Stomach (tissue), 9 donors: ENCODE measurements around the gene RHOT1. TPM values are rescaled to one million over a fixed set of nuclear protein-coding genes. Genes with fewer than 3 reads are reported as not detected.

ENCODE experiments used
- DNase-seq, 2 donors: peaks; one replicate each; pipeline versions ENCODE4 v3.0.0 to v3.0.0-alpha.2; 2013 to 2019
- H3K27ac ChIP-seq, 5 donors: fragments of 200-600 bp in 4 of 5; sonication (generic) in 4 of 5; one replicate each; pipeline ENCODE4 v1.5.1; 2013 to 2019; ENCODE audit warnings: mild to moderate bottlenecking in 1 of 5, moderate library complexity in 1 of 5
- H3K27me3 ChIP-seq, 3 donors: fragments of 200-600 bp; sonication (generic); one replicate each; pipeline ENCODE4 v1.5.1; 2017 to 2019; ENCODE audit warnings: mixed run types in 1 of 3
- H3K36me3 ChIP-seq, 4 donors: fragments of 200-600 bp; sonication (generic); 1 replicate in 3 of 4; 2 replicates in 1 of 4; pipeline ENCODE4 v1.5.1; 2016 to 2019
- H3K4me1 ChIP-seq, 4 donors: fragments of 200-600 bp; sonication (generic); one replicate each; pipeline ENCODE4 v1.5.1; 2016 to 2019
- H3K4me3 ChIP-seq, 4 donors: fragments of 200-600 bp; sonication (generic) in 3 of 4; one replicate each; pipeline ENCODE4 v1.5.1; 2016 to 2019; ENCODE audit warnings: mild to moderate bottlenecking in 1 of 4
- H3K9me3 ChIP-seq, 4 donors: fragments of 200-600 bp; sonication (generic); one replicate each; pipeline ENCODE4 v1.5.1; 2016 to 2019
- EP300 ChIP-seq: sonication (generic); formaldehyde crosslinking; IDR thresholded peaks from one replicate; pipeline ENCODE4 v1.6.1; 2017; ENCODE audit warnings: antibody characterized with exemption
- POLR2A ChIP-seq, 4 donors: fragments of 450-650 bp; IDR thresholded peaks; one replicate each; pipeline ENCODE4 v1.6.1; 2016; ENCODE audit warnings: antibody characterized with exemption in 4 of 4, control low read depth in 2 of 4, mild to moderate bottlenecking in 1 of 4, moderate library complexity in 1 of 4
- POLR2AphosphoS5 ChIP-seq, 3 donors: sonication (generic); formaldehyde crosslinking; IDR thresholded peaks; one replicate each; pipeline ENCODE4 v1.6.1; 2016; ENCODE audit warnings: antibody characterized with exemption in 3 of 3
- WGBS, 5 donors: extraction: QIAGEN DNeasy Blood & Tissue Kit in 3 of 5; methylation state at CpG; one replicate each; pipeline versions ENCODE4 v1.1.5 to v1.1.7; 2013 to 2018; 5-methylcytosine and 5-hydroxymethylcytosine counted together
- intact Hi-C: fragments of 100-400 bp; cut with DNase I; formaldehyde crosslinking; loops from one replicate; pipeline ENCODE4 v1.15.1; 2023; ENCODE audit warnings: low total_unique reads
- polyA plus RNA-seq, 3 donors: library from polyadenylated mRNA; stranded (reverse); fragments of 200-250 nt; gene quantifications; one replicate each; pipeline ENCODE4 v1.2.3, GENCODE V29; 2013
- total RNA-seq, 5 donors: library from RNA; depleted of rRNA; stranded (reverse); fragments of >200 nt; gene quantifications; one replicate each; pipeline versions ENCODE4 v1.1.0 to v1.2.3, GENCODE V29; 2014 to 2016
- TF ChIP-seq, protein P1 (sequence below), 7 experiments: fragments of 450-650 bp in 4 of 7; fragments of 200-600 bp in 3 of 7; sonication (generic) in 3 of 7; IDR thresholded peaks; one replicate each; pipeline ENCODE4 v1.5.1; 2016 to 2019; ENCODE audit warnings: antibody characterized with exemption in 7 of 7, control low read depth in 2 of 7, mild to moderate bottlenecking in 1 of 7
- donor health status: healthy with polysubstance abuse.
- donor health status: Bipolar disorder and iron deficiency.
- donor health status: healthy.

RHOT1 gene
- total and polyA plus RNA-seq, 8 donors, result 7.0 to 219 (median 56.7) TPM

DNA sequence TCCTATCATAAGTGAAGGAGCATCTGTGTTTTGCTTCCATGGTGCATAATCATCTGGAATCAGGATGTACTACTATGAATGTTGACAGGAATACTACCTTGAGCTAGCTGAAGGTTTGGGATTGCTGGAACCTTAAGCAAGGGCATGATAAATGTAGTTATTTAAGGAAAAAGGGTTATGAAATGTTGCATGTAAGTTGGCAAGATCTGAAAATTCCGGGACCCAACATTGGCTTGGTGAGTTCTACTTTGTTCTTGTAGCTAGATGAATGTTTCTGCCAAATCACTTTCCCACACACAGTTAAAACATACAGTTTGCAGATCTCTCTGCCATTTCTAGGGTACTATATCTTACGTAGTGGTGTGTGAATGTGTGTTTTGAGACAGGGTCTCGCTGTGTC is 13.6 kb downstream of the RHOT1 start:
- TF ChIP-seq POLR2AphosphoS5 (IDR thresholded peaks at IDR 0.05), result no peak
- TF ChIP-seq EP300, result no peak
- no peak for TF ChIP-seq POLR2A (IDR thresholded peaks at IDR 0.05)
- TF ChIP-seq, protein P1, sequence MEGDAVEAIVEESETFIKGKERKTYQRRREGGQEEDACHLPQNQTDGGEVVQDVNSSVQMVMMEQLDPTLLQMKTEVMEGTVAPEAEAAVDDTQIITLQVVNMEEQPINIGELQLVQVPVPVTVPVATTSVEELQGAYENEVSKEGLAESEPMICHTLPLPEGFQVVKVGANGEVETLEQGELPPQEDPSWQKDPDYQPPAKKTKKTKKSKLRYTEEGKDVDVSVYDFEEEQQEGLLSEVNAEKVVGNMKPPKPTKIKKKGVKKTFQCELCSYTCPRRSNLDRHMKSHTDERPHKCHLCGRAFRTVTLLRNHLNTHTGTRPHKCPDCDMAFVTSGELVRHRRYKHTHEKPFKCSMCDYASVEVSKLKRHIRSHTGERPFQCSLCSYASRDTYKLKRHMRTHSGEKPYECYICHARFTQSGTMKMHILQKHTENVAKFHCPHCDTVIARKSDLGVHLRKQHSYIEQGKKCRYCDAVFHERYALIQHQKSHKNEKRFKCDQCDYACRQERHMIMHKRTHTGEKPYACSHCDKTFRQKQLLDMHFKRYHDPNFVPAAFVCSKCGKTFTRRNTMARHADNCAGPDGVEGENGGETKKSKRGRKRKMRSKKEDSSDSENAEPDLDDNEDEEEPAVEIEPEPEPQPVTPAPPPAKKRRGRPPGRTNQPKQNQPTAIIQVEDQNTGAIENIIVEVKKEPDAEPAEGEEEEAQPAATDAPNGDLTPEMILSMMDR (IDR thresholded peaks at IDR 0.05), result no peak
- H3K4me1 ChIP-seq, result peaks cover 0 to 26% (median 16%) of the 10 kb centered on the region in 4 donors
- H3K9me3 ChIP-seq, result no peaks in the 10 kb centered on the region
- intact Hi-C loops, result no loop called here
- 83 to 97% (median 94%) methylated on average over 3 of the region's 3 CpGs for WGBS, 5 donors
- no peak for DNase-seq
- H3K27me3 ChIP-seq, result no peaks in the 10 kb centered on the region
- H3K27ac ChIP-seq, result no peak overlapping the region
- H3K36me3 ChIP-seq, result peaks cover 21 to 58% (median 51%) of the 10 kb centered on the region in 4 donors
- no peak overlapping the region for H3K4me3 ChIP-seq

DNA sequence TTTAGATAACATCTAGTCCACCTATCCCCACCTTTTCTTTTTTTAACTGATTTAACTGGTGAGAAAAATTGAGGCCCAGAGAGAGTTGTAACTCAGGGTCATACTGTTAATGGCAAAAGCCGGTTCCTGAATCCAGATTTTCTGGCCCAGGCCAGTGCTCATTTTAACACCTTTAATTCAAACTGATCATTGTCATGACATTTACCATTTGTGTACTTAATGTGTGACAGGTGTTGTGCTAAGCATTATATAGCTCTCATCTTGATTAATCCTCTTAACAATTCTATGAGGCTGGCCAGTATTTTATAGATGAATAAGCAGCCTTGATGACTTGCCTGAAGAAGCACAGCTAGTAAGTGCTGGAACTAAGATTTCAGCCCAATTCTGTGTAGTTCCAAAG is 14.4 kb downstream of the RHOT1 start:
- TF ChIP-seq POLR2A (IDR thresholded peaks at IDR 0.05) (no peak), POLR2AphosphoS5 (IDR thresholded peaks at IDR 0.05) (no peak), EP300 (no peak)
- TF ChIP-seq, protein P1 (IDR thresholded peaks at IDR 0.05), result no peak
- Histone ChIP-seq H3K4me1 (peaks cover 0 to 20% (median 12%) of the 10 kb centered on the region in 4 donors), H3K27ac (peak overlapping the region in 1 of 5 donors; percentile 27), H3K27me3 (no peaks in the 10 kb centered on the region), H3K9me3 (no peaks in the 10 kb centered on the region), H3K36me3 (peaks cover 21 to 65% (median 56%) of the 10 kb centered on the region in 4 donors), H3K4me3 (no peak overlapping the region)
- intact Hi-C loops, result no loop called here
- no peak for DNase-seq
- WGBS, 5 donors, result 86 to 94% (median 92%) methylated on average over 1 of the region's 1 CpG

DNA sequence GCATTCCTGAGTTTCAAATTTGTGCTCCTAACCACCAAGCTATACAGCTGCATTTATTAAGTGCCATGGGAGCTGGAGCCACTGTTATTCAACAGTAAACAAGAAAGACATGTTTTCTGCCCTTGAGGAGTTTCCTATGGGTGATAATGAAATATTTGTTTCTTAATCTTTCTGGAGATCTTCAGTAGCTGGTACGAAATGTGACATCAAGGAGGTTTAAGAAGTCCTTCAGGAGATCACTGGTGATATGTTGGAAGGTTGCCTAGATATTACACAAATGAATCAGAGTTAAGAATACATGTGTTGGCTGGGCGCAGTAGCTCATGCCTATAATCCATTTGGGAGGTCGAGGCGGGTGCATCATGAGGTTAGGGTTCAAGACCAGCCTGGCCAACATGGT is 14.9 kb downstream of the RHOT1 start:
- TF ChIP-seq POLR2A (IDR thresholded peaks at IDR 0.05) (no peak), POLR2AphosphoS5 (IDR thresholded peaks at IDR 0.05) (no peak), EP300 (no peak)
- TF ChIP-seq, protein P1 (IDR thresholded peaks at IDR 0.05), result no peak
- peak overlapping the region in 2 of 5 donors; percentile 7 to 27 for H3K27ac ChIP-seq
- H3K9me3 ChIP-seq, result no peaks in the 10 kb centered on the region
- peaks cover 21 to 68% (median 57%) of the 10 kb centered on the region in 4 donors for H3K36me3 ChIP-seq
- WGBS, 5 donors, result 73 to 88% (median 85%) methylated on average over 4 of the region's 4 CpGs
- DNase-seq, result no peak
- H3K27me3 ChIP-seq, result no peaks in the 10 kb centered on the region
- intact Hi-C loops, result no loop called here
- H3K4me1 ChIP-seq, result peaks cover 0 to 17% (median 8%) of the 10 kb centered on the region in 4 donors
- H3K4me3 ChIP-seq, result no peak overlapping the region

DNA sequence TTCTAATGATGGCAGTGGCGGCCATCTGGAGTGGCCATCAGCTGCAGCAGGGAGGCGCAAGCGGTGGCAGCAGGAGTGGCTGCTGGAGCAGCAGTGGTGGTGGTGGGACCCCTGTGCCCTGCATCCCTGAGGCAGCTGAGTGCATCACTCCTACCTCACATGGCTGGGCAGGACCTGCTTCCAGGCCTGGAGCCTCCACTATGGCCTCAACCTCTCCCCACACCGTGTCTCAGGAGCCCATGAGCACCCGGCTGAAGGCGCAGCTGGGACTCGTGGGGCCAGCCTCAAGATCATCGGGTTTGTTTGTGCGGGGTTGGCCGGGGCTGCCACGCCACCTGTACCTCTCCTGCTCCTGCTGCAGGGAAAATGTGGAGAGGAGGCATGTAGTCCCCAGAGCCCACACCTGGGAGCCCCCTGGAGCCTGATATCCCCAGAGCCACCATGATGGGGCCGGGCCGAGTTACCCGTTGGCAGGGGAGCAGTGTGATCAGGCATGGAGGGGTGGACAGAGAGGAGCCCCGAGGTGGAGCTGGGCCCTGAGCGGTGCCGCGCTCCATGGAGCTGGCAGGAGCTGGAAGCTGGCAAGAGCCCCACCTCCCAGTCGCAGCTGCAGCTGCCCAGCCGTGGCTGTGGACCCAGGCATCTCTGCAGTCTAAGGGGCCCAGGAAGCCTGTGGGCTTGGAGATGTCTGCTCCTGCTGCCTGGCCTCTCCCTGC is 16.7 kb downstream of the RHOT1 start:
- peaks cover 9 to 60% (median 45%) of the 10 kb centered on the region in 4 donors for H3K36me3 ChIP-seq
- H3K27ac ChIP-seq, result no peak overlapping the region
- H3K4me1 ChIP-seq, result peaks cover 0 to 10% (median 2%) of the 10 kb centered on the region in 4 donors
- intact Hi-C loops, result no loop called here
- H3K9me3 ChIP-seq, result no peaks in the 10 kb centered on the region
- DNase-seq, result no peak
- WGBS, 5 donors, result 93 to 98% (median 96%) methylated on average over 8 to 20 of the region's 20 CpGs
- TF ChIP-seq EP300 (no peak), POLR2A (IDR thresholded peaks at IDR 0.05) (no peak), POLR2AphosphoS5 (IDR thresholded peaks at IDR 0.05) (no peak)
- TF ChIP-seq, protein P1 (IDR thresholded peaks at IDR 0.05), result no peak
- no peak overlapping the region for H3K4me3 ChIP-seq
- no peaks in the 10 kb centered on the region for H3K27me3 ChIP-seq
